Fibroblast of skin of left biceps (primary cell): Measurements from ENCODE around the gene SAP30BP.

Experiments
- DNase-seq, 2 experiments: peaks; one replicate each; pipeline ENCODE4 v3.0.0-alpha.2; 2013; ENCODE audit warnings: low read depth in 2 of 2

Gene SAP30BP

DNA sequence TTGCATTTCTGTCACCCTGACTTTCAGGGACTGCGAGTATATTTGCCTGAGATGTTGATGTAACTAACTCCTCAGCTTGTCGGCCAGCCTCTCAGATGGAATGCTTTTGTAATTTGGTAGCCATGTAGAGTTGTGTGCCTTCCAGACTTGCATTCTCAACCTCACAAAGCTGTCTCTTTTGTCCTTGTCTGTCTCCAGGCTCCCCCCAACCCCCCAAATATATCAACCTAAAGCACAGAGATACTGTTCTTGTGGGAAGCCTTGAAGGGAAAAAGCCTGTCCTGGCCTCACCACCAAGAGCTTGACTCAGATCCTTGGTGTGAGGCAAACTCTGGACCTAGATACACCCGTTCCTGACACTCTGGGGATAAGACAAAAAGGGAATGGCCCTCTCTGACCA, 18.4 kb downstream of the SAP30BP start:
- DNase-seq: no peak

GRCh38 chr17:75688209-75688825, 21.2 kb downstream of the SAP30BP start:
- DNase-seq: no peak

DNA sequence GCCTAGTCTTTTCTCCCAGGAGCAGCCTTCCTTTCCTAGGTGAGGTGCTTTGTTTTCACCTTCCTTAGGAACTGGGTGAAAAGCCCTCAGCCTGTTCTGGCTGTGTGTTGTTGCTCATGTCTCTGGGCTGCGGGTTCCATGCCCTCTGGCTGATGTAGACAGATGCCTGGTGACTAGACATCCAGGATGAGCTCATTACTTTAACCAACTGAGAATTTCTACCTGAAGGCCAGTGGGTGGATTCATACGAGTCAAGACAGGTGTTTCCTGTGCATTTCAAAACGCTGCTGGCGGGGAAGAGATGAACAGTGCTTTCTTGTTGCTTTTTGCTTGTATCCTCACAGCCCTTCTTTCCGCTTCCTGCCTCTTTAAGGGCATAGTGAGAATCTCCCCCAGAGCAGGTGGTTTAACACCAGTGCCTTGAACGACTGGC, 22.3 kb downstream of the SAP30BP start:
- no peak for DNase-seq

GRCh38 chr17:75691371-75691791, 24.2 kb downstream of the SAP30BP start:
- no peak for DNase-seq

GRCh38 chr17:75691801-75692626, 24.9 kb downstream of the SAP30BP start:
- DNase-seq: no peak

- no peak for DNase-seq
Measured at GRCh38 chr17:75692976-75693375, 25.8 kb downstream of the SAP30BP start.

GRCh38 chr17:75693500-75694481, 26.7 kb downstream of the SAP30BP start:
- DNase-seq: peak; percentile 21 to 26

GRCh38 chr17:75694536-75694935, 27.4 kb downstream of the SAP30BP start:
- no peak for DNase-seq

GRCh38 chr17:75695141-75695829, 28.1 kb downstream of the SAP30BP start:
- no peak for DNase-seq

- no peak for DNase-seq
Measured at GRCh38 chr17:75695830-75696271, 28.7 kb downstream of the SAP30BP start.

- DNase-seq: no peak
Measured at GRCh38 chr17:75697651-75698291, 30.6 kb downstream of the SAP30BP start.

DNA sequence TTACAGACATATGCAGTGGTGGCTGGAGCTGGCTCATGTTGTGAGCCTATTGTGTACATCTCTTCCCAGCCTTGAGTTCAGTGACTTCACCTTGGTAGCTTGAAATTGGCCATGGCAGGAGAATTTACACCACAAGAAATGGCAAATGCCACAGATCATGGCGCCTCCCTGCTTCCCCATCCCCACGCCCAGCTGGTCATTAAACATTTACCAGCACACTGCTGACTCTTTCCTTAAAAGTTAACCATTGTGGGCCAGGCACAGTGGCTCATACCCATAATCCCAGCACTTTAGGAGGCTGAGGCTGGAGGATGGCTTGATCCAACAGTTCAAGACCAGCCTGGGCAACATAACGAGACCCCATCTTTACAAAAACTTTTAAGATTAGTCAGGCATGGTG, 31.5 kb downstream of the SAP30BP start:
- no peak for DNase-seq

- DNase-seq: no peak
Measured at GRCh38 chr17:75701288-75701687, 34.1 kb downstream of the SAP30BP start.

DNA sequence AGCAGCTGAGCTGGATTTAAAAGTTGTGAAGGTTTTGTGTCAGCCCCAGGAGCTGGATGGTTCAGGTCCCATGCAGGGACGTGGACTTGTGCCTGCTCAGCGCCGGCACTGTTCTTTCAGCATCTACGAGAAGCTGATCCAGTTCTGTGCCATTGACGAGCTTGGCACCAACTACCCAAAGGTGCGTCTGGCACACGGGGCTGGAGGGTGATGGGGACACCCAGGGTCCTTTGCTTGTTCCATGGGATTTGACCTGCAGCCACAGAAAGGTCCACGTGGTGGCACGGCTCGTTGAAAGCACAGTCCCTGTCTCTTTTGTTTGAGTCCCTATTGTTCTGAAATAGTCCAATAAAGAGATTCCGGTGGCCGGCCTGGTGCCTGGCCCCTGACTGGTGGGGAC, 36.1 kb downstream of the SAP30BP start:
- DNase-seq: no peak

DNA sequence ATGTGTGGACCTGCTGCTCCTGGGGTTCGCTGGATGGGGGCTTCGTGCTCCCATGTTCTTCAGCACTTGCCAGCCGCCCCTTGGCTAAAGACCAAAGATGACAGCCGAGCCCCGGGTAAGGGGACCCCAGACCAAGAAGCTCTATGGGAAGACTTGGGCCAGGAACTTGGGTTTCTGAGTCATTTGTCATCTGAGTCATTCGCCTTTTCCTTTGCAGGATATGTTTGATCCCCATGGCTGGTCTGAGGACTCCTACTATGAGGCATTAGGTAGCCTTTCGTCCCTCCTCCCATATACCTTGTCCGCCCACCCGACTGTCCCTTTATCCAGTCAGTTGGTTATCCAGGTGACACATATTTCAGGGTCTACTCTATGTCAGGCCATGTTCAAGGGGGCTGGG, 36.5 kb downstream of the SAP30BP start:
- no peak for DNase-seq

GRCh38 chr17:75704963-75705875, 38.1 kb downstream of the SAP30BP start:
- DNase-seq: no peak

DNA sequence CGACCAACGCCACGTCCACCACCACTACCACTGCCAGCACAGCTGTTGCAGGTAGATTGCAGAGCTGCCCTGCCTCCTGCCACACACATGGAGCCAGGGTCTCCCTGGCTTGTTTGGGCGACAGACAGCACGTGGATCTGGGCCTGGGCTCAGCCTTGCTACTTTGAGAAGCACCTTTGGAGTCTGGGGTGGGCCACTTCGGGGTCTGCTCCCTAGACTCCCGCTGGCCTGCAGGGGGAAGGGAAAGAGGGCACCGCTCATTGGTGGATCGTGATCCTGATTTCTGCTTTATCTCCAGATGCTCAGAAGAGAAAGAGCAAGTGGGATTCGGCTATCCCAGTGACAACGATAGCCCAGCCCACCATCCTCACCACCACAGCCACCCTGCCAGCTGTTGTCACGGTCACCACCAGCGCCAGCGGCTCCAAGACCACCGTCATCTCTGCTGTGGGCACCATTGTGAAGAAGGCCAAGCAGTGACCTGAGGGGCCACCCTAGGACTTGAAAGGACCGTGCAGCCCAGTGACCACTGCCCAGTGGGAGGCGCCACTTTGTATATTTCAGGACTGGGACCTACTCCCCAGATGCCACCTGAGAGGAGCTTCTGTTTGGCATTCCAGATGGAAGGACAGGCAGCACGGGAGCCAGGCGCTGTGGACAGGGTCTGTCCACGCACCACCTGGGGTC, 39.0 kb downstream of the SAP30BP start:
- no peak for DNase-seq

DNA sequence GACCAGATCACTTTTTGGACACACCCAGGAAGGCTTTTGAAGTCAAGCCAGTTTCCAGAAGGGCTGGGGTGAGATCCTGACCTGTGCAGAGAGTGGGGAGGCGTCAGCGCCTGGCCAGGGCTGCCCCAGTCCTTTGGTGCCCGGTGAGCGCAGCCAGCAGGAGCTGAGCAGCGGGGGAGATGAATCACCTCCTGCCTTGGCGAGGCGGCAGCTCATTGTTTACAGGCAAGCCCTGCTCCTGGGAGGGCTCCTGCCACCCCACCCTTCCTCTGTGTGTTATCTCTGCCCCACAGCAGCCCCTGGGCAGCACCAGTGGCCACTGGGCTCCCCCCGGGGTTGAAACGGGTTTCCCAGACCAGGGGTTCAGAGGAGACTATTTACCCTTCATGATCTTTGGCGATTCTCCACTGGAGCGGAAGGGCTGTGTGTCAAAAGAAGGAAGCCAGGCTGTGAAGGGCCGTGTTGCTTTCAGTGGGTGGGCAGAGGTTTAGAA, 40.0 kb downstream of the SAP30BP start:
- no peak for DNase-seq

DNA sequence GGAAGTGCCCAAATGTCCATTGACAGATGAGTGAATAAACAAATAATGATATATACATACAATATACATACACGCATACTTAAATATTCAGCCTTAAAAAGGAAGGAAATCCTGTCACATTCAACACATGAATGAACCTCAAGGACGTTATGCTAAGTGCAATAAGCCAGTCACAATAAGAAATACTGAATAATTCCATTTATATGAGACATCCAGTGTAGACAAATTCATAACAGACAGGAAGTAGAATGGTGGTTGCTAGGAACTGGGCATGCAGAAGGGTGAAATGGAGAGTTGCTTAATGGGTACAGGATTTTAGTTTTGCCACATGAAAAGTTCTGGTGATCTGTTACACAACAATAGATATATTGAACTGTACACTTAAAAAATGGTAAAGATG, 45.3 kb downstream of the SAP30BP start:
- no peak for DNase-seq
